DOHH2 (cell line): ENCODE results near the gene SPOCD1.

Experiments
- H3F3A ChIP-seq: fragments of 200-600 bp; sonication (generic), shearing (Covaris generic); 2 replicates; pipeline ENCODE4 v1.6.0; 2016; ENCODE audit warnings: antibody characterized with exemption, mild to moderate bottlenecking; ENCODE audit not compliant: control insufficient read depth, insufficient read depth
- H3K27ac ChIP-seq: fragments of 200-600 bp; sonication (generic); 2 replicates; pipeline ENCODE4 v1.5.1; 2014; ENCODE audit warnings: low read depth, mild to moderate bottlenecking, low read length, moderate library complexity
- H3K27me3 ChIP-seq: fragments of 200-600 bp; sonication (generic); 2 replicates; pipeline ENCODE4 v1.6.1; 2014; ENCODE audit warnings: mild to moderate bottlenecking, low read length, mixed read lengths; ENCODE audit not compliant: control insufficient read depth
- H3K36me3 ChIP-seq: fragments of 200-600 bp; sonication (generic); 2 replicates; pipeline ENCODE4 v1.6.1; 2014; ENCODE audit warnings: mild to moderate bottlenecking, low read length, moderate library complexity, mixed read lengths; ENCODE audit not compliant: control insufficient read depth
- H3K4me1 ChIP-seq: fragments of 200-600 bp; sonication (generic); 2 replicates; pipeline ENCODE4 v1.6.1; 2014; ENCODE audit warnings: mild to moderate bottlenecking, low read length, mixed read lengths; ENCODE audit not compliant: control insufficient read depth
- H3K4me2 ChIP-seq: fragments of 200-600 bp; sonication (generic); 2 replicates; pipeline ENCODE4 v1.6.0; 2014; ENCODE audit warnings: mild to moderate bottlenecking, low read length, moderate library complexity
- H3K4me3 ChIP-seq: fragments of 200-600 bp; sonication (generic); 2 replicates; pipeline ENCODE4 v1.5.1; 2014; ENCODE audit warnings: mild to moderate bottlenecking, low read length, mixed read lengths
- H3K79me2 ChIP-seq: fragments of 200-600 bp; sonication (generic); 2 replicates; pipeline ENCODE4 v1.6.1; 2014; ENCODE audit warnings: mild to moderate bottlenecking, low read length, mixed read lengths; ENCODE audit not compliant: control insufficient read depth
- H3K9me2 ChIP-seq: fragments of 200-600 bp; sonication (generic); replicated peaks from 2 replicates; pipeline ENCODE4 v1.6.1; 2014; ENCODE audit warnings: mild to moderate bottlenecking, low read length, mixed read lengths; ENCODE audit not compliant: control insufficient read depth
- H3K9me3 ChIP-seq: fragments of 200-600 bp; sonication (generic); 2 replicates; pipeline ENCODE4 v1.6.1; 2014; ENCODE audit warnings: antibody characterized with exemption, low read length, mixed read lengths; ENCODE audit not compliant: control insufficient read depth, insufficient read depth
- H4K20me1 ChIP-seq: fragments of 200-600 bp; sonication (generic); 2 replicates; pipeline ENCODE4 v1.6.0; 2014; ENCODE audit warnings: low read depth, mild to moderate bottlenecking, antibody characterized with exemption, low read length, moderate library complexity; ENCODE audit not compliant: control insufficient read depth, insufficient read depth
- EZH2phosphoT487 ChIP-seq: fragments of 200-600 bp; sonication (generic); IDR thresholded peaks from 2 replicates; pipeline ENCODE4 v1.6.1; 2017; ENCODE audit warnings: borderline replicate concordance, mild to moderate bottlenecking, antibody characterized with exemption, low read length, moderate library complexity, mixed read lengths
- TF ChIP-seq, protein P1 (sequence below): fragments of 200-600 bp; sonication (generic); IDR thresholded peaks from one replicate; pipeline ENCODE4 v1.5.1; 2014; ENCODE audit warnings: antibody characterized with exemption, mild to moderate bottlenecking, low read depth, low read length; ENCODE audit not compliant: poor library complexity, severe bottlenecking

The SPOCD1 gene

DNA sequence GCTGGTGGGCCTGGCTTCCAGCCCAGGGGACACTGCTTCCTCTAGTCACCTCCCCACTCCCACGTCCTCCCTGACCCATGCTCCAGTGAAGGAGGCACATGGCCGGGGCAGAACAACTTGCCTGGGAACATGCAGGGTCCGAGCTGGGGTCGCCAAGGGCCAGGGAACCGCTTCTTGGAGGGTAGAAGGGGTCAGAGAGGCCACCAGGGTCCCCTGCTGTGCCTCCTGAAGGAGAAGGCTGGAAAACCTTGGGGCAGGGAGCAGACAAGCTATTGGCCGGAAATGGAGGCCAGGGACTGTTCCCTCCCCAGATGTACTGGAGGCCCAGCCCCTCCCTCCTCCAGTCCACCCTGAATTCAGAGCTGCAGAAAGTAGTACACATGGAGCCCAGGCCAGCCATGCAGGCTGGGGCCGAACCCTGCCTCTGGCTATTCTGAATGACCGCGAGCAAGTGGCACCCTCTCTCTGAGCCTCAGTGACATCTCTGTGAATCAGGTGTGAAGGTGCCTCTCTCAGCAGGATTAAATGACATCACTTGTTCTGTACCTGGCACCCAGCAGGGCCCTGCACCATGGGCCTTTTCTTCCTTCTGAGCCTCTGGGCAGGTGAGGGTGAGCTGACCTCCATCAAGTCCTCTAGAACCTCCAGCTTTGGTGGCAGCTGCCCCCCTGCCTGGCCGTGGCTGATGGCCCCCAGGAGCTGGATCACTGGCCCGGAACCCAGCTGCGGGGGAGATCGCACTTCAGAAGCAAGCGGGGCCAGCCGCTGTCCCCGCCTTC lies 15.7 kb downstream of the SPOCD1 start:
- Histone ChIP-seq H3K79me2 (no peaks in the 10 kb centered on the region), H3K4me1 (peaks cover 28% of the 10 kb centered on the region), H3K27ac (no peak overlapping the region), H3F3A (peaks cover 6% of the 10 kb centered on the region; the same call in 1 of the 2 replicates), H3K27me3 (peaks cover 35% of the 10 kb centered on the region), H3K4me3 (no peak overlapping the region), H3K4me2 (no peak overlapping the region), H3K36me3 (no peaks in the 10 kb centered on the region), H3K9me2 (no peaks in the 10 kb centered on the region), H3K9me3 (no peaks in the 10 kb centered on the region), H4K20me1 (no peaks in the 10 kb centered on the region)
- TF ChIP-seq, protein P1, sequence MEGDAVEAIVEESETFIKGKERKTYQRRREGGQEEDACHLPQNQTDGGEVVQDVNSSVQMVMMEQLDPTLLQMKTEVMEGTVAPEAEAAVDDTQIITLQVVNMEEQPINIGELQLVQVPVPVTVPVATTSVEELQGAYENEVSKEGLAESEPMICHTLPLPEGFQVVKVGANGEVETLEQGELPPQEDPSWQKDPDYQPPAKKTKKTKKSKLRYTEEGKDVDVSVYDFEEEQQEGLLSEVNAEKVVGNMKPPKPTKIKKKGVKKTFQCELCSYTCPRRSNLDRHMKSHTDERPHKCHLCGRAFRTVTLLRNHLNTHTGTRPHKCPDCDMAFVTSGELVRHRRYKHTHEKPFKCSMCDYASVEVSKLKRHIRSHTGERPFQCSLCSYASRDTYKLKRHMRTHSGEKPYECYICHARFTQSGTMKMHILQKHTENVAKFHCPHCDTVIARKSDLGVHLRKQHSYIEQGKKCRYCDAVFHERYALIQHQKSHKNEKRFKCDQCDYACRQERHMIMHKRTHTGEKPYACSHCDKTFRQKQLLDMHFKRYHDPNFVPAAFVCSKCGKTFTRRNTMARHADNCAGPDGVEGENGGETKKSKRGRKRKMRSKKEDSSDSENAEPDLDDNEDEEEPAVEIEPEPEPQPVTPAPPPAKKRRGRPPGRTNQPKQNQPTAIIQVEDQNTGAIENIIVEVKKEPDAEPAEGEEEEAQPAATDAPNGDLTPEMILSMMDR: no peak
- no peak for TF ChIP-seq EZH2phosphoT487

DNA sequence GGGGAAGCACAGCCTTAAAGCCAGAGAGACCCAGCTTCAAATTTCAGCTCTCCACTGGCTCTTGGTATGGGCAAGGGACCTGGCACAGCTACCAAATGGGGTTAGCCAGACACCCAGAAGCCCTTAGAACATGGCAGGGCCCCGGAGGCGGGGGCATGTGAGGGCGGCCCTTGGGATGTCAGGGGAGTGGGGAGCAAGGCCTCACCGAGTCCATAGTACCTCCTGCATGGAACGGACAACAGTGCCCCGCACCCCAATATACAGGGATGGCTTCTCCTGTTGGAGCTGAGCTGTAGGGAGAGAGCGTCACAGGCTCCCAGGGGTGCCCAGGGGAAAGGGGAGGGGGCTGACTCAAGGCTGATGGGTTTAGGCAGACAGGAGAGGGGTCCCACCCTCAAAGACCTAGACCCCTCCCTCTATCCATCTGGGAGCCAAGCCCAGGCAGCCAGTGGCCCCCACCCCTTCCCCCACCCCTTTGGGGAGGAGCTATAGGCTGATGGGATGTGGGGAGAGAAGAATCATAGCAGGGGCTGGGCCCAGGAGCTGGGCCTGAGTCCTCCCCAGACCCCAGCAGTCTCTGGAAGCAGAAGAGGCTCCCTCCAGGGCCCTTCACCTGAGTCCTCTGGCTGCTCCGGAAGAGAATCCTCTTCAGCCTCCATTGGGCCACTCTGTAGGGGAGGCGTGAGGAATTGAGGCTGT lies 16.5 kb downstream of the SPOCD1 start:
- Histone ChIP-seq H3K4me3 (no peak overlapping the region), H3K27me3 (peaks cover 35% of the 10 kb centered on the region), H3F3A (peaks cover 4% of the 10 kb centered on the region; the same call in 1 of the 2 replicates), H3K4me2 (no peak overlapping the region), H3K36me3 (no peaks in the 10 kb centered on the region), H3K9me2 (no peaks in the 10 kb centered on the region), H4K20me1 (no peaks in the 10 kb centered on the region), H3K4me1 (peaks cover 28% of the 10 kb centered on the region), H3K79me2 (no peaks in the 10 kb centered on the region), H3K27ac (no peak overlapping the region), H3K9me3 (no peaks in the 10 kb centered on the region)
- TF ChIP-seq EZH2phosphoT487: no peak
- TF ChIP-seq, protein P1: no peak

DNA sequence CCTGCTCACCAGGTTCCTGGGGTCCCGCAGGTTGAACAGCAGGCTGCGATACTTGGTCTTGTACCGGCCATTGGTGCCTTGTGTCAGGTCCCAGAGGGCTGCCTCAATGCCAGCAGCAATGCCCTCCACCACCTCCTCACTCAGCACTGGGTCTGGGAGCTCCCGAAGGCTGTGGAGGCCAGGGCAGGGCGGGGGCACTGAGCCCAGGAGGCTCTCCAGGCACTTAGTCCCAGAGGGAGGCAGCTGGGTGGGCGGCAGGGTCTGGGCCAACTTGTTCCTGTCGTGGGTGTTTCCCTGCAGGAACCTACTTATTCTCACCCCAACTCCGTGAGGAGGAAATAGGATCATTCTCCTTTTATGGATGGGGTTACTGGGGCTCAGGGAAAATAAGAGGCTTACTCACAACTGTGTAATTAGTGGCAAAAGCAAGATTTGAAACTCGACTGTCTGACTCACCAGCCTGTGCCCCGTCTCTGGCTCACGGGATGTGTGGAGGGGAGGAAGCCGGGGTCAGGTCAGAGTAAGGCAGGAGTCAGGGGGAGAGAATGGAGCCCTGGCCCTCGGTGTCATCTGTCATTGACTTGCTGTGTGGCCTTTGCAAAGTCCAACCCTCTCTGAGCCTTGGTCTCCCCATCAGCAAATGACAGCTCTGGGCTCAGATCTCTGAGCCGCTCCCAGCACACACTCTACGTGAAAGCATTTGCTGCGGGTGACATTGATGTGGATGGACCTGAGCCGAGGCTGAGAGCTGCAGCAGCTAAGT lies 17.2 kb downstream of the SPOCD1 start:
- H3K4me2 ChIP-seq: no peak overlapping the region
- H3K36me3 ChIP-seq: no peaks in the 10 kb centered on the region
- H3K79me2 ChIP-seq: no peaks in the 10 kb centered on the region
- H3F3A ChIP-seq: no peaks in the 10 kb centered on the region
- no peaks in the 10 kb centered on the region for H3K9me2 ChIP-seq
- H3K27me3 ChIP-seq: peaks cover 31% of the 10 kb centered on the region
- H3K4me1 ChIP-seq: peaks cover 28% of the 10 kb centered on the region
- H3K4me3 ChIP-seq: no peak overlapping the region
- H3K27ac ChIP-seq: no peak overlapping the region
- TF ChIP-seq, protein P1: no peak
- no peak for TF ChIP-seq EZH2phosphoT487
- H4K20me1 ChIP-seq: no peaks in the 10 kb centered on the region
- no peaks in the 10 kb centered on the region for H3K9me3 ChIP-seq
